A549 (cell line): ENCODE data around the gene MLXIP. TPM values are rescaled to one million over a fixed set of nuclear protein-coding genes. Genes with fewer than 3 reads are reported as not detected.

Experiments
- ATAC-seq, 2 experiments: fragments of 200-7000 bp in 1 of 2; fragments of >200 bp in 1 of 2; cut with Nextera tagmentation in 1 of 2; cut with Tn5 transposase in 1 of 2; 3 replicates each; pipeline versions ENCODE4 v1.8.0 to v1.9.1; 2018 to 2020; ENCODE audit warnings: mild to moderate bottlenecking in 1 of 2, moderate library complexity in 1 of 2
- CTCF ChIA-PET: fragments of 300-600 bp; sonication (Branson Sonifier 250); formaldehyde crosslinking; extraction: SDS; loops from one replicate; lab custom pipeline; 2021; ENCODE audit warnings: antibody characterized with exemption, inconsistent platforms; lab: Yijun Ruan, JAX
- POLR2A ChIA-PET: fragments of 350-600 bp; formaldehyde crosslinking; extraction: SDS; loops from one replicate; lab custom pipeline; 2021; ENCODE audit warnings: antibody characterized with exemption, inconsistent platforms; lab: Yijun Ruan, JAX
- DNase-seq, 2 experiments: peaks; one replicate each; pipeline versions ENCODE4 v3.0.0 to v3.0.0-alpha.2; 2011 to 2016; ENCODE audit warnings: low read depth in 1 of 2, low spot score in 1 of 2
- FAIRE-seq: peaks from 2 replicates; lab custom pipeline; 2011; peaks lifted over from hg19 to GRCh38; lab: Jason Lieb, UNC
- H3K27ac ChIP-seq, 2 experiments: fragments of >200 bp; sonication (Bioruptor Twin); formaldehyde crosslinking; 3 replicates each; pipeline ENCODE4 v1.5.1; 2016 to 2017
- H3K4me1 ChIP-seq: fragments of >200 bp; sonication (Bioruptor Twin); formaldehyde crosslinking; 3 replicates; pipeline ENCODE4 v1.6.1; 2016
- H3K4me2 ChIP-seq: fragments of >200 bp; sonication (Bioruptor Twin); formaldehyde crosslinking; 3 replicates; pipeline ENCODE4 v1.6.1; 2016
- H3K4me3 ChIP-seq: fragments of >200 bp; sonication (Bioruptor Twin); formaldehyde crosslinking; 3 replicates; pipeline ENCODE4 v1.5.1; 2016
- H3K9me3 ChIP-seq: fragments of >200 bp; sonication (Bioruptor Twin); formaldehyde crosslinking; 3 replicates; pipeline ENCODE4 v1.6.1; 2016
- BHLHE40 ChIP-seq: IDR thresholded peaks from 2 replicates; pipeline ENCODE4 v1.6.1; 2012; ENCODE audit warnings: low read depth, low read length, inconsistent platforms
- CHD4 ChIP-seq: fragments of 200-600 bp; sonication (generic); IDR thresholded peaks from 2 replicates; pipeline ENCODE4 v1.6.1; 2016; ENCODE audit warnings: antibody characterized with exemption, mild to moderate bottlenecking, borderline replicate concordance
- EHF ChIP-seq: fragments of 250-450 bp; sonication (Bioruptor Pico); IDR thresholded peaks from 2 replicates; pipeline ENCODE4 v1.5.0; 2020; ENCODE audit warnings: mild to moderate bottlenecking
- ESRRA ChIP-seq: fragments of 150-350 bp; IDR thresholded peaks from 2 replicates; pipeline ENCODE4 v1.6.1; 2014; ENCODE audit warnings: mild to moderate bottlenecking, low read length, borderline replicate concordance
- FOSL2 ChIP-seq, 2 experiments: fragments of 450-650 bp in 1 of 2; fragments of >200 bp in 1 of 2; sonication (Bioruptor Twin) in 1 of 2; formaldehyde crosslinking; IDR thresholded peaks; 2 replicates each; pipeline versions ENCODE4 v1.5.0 to v1.6.1; 2016 to 2020; ENCODE audit warnings: mild to moderate bottlenecking in 1 of 2, moderate library complexity in 1 of 2
- HES2 ChIP-seq: fragments of >200 bp; sonication (Bioruptor Twin); formaldehyde crosslinking; IDR thresholded peaks from 2 replicates; pipeline ENCODE4 v1.6.1; 2016
- HEYL ChIP-seq: fragments of 250-450 bp; sonication (Bioruptor Pico); IDR thresholded peaks from 2 replicates; pipeline ENCODE4 v1.8.0; 2021; ENCODE audit warnings: mild to moderate bottlenecking, moderate library complexity
- HOXB5 ChIP-seq: fragments of 250-450 bp; sonication (Bioruptor Pico); IDR thresholded peaks from 2 replicates; pipeline ENCODE4 v1.5.0; 2020; ENCODE audit warnings: mild to moderate bottlenecking, moderate library complexity
- KDM5A ChIP-seq: fragments of 200-600 bp; sonication (generic); IDR thresholded peaks from 2 replicates; pipeline ENCODE4 v1.6.1; 2016; ENCODE audit warnings: antibody characterized with exemption, mild to moderate bottlenecking
- MAFK ChIP-seq: fragments of 450-650 bp; IDR thresholded peaks from 2 replicates; pipeline ENCODE4 v1.6.1; 2014; ENCODE audit not compliant: partially characterized antibody
- MAX ChIP-seq: IDR thresholded peaks from 2 replicates; pipeline ENCODE4 v1.6.1; 2012
- NFE2L2 ChIP-seq: fragments of 150-350 bp; conservative IDR thresholded peaks from 2 replicates; pipeline ENCODE4 v1.6.1; 2014; ENCODE audit warnings: low read length
- POLR2AphosphoS2 ChIP-seq: conservative IDR thresholded peaks from 2 replicates; pipeline ENCODE4 v1.6.1; 2012; ENCODE audit warnings: low read length, improper control_type of control experiment, inconsistent platforms
- RAD21 ChIP-seq, 2 experiments: fragments of >200 bp in 1 of 2; sonication (Bioruptor Twin) in 1 of 2; formaldehyde crosslinking in 1 of 2; IDR thresholded peaks in 1 of 2; conservative IDR thresholded peaks in 1 of 2; 2 replicates in 1 of 2; 3 replicates in 1 of 2; pipeline ENCODE4 v1.6.1; 2012 to 2018; ENCODE audit warnings: inconsistent platforms in 1 of 2
- RFX5 ChIP-seq: fragments of 450-650 bp; IDR thresholded peaks from 2 replicates; pipeline ENCODE4 v1.7.1; 2014; ENCODE audit warnings: antibody characterized with exemption, mild to moderate bottlenecking, moderate library complexity
- RNF2 ChIP-seq: fragments of 200-600 bp; sonication (generic); IDR thresholded peaks from 2 replicates; pipeline ENCODE4 v1.6.1; 2016; ENCODE audit warnings: low read depth, mild to moderate bottlenecking, antibody characterized with exemption, moderate library complexity, borderline replicate concordance
- WGBS: methylation state at CpG from one replicate; pipeline ENCODE4 v1.1.6; 2017; ENCODE audit errors: missing lambda C conversion rate; 5-methylcytosine and 5-hydroxymethylcytosine counted together
- polyA plus RNA-seq, 4 experiments: library from polyadenylated mRNA; depleted of rRNA in 3 of 4; stranded (reverse); fragments of >200 nt; fragmentation: RNase III in 1 of 4; extraction: RNeasy Plus Mini Kit Qiagen cat#74134 plus additional on column Dnase treatment in 1 of 4; gene quantifications; 2 replicates in 3 of 4; 3 replicates in 1 of 4; pipeline ENCODE4 v1.2.3, GENCODE V29; 2011 to 2017
- TF ChIP-seq, protein P1 (sequence below): fragments of 150-350 bp; IDR thresholded peaks from 2 replicates; pipeline ENCODE4 v1.6.1; 2014; ENCODE audit warnings: low read depth, mild to moderate bottlenecking, low read length
- TF ChIP-seq, protein P2 (sequence below): fragments of >200 bp; sonication (Bioruptor Twin); formaldehyde crosslinking; IDR thresholded peaks from 3 replicates; pipeline ENCODE4 v1.6.1; 2016
- TF ChIP-seq, protein P3 (sequence below): fragments of 200-600 bp; sonication (generic); IDR thresholded peaks from 2 replicates; pipeline ENCODE4 v1.6.1; 2016; ENCODE audit warnings: antibody characterized with exemption, mild to moderate bottlenecking, moderate library complexity

MLXIP gene
- polyA plus RNA-seq, 2 of the 4 experiments (the other 2 are of a cell fraction): 7.0 to 21.4 TPM

DNA sequence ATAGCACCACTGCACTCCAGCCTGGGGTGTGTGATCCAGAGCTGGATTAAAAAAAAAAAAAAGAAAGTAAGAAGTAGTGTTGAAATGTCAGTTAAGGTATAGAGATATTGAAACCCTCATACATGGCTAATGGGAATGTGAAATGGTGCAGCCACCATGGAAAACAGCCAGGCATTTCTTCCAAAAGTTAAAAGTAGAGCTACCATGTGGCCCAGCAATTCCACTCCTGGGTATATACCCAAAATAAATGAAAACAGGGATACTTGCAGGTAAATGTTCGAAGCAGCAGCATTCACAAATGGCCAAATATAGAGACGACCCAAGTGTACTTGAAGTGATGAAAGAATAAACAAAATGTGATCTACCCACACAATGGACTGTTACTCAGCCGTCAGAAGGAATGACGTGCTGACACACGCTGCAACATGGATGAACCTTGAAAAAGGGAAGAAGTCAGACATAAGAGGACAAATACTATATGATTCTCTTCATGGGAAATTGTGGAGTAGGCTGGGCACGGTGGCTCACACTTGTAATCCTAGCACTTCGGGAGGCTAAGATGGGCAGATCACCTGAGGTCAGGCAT is 80.2 kb downstream of the MLXIP start:
- no peak for ATAC-seq
- CTCF ChIA-PET: interaction anchor here (0.7 to 2.5 kb wide), 7 partner anchors 11 to 716 kb away, joined by 3 to 11 read pairs (median 4); no protein-coding TSS in a partner anchor
- no peaks in the 10 kb centered on the region for H3K9me3 ChIP-seq
- no peak for DNase-seq
- TF ChIP-seq MAFK (no peak), MAX (no peak), EHF (CRISPR knock-in tag) (no peak), BHLHE40 (no peak), HES2 (no peak), RNF2 (no peak), NFE2L2 (no peak), HEYL (CRISPR knock-in tag) (no peak), POLR2AphosphoS2 (no peak)
- TF ChIP-seq, protein P1, sequence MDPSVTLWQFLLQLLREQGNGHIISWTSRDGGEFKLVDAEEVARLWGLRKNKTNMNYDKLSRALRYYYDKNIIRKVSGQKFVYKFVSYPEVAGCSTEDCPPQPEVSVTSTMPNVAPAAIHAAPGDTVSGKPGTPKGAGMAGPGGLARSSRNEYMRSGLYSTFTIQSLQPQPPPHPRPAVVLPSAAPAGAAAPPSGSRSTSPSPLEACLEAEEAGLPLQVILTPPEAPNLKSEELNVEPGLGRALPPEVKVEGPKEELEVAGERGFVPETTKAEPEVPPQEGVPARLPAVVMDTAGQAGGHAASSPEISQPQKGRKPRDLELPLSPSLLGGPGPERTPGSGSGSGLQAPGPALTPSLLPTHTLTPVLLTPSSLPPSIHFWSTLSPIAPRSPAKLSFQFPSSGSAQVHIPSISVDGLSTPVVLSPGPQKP: no peak
- TF ChIP-seq, protein P2, sequence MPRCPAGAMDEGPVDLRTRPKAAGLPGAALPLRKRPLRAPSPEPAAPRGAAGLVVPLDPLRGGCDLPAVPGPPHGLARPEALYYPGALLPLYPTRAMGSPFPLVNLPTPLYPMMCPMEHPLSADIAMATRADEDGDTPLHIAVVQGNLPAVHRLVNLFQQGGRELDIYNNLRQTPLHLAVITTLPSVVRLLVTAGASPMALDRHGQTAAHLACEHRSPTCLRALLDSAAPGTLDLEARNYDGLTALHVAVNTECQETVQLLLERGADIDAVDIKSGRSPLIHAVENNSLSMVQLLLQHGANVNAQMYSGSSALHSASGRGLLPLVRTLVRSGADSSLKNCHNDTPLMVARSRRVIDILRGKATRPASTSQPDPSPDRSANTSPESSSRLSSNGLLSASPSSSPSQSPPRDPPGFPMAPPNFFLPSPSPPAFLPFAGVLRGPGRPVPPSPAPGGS: no peak
- TF ChIP-seq, all 56 proteins: peak for 0
- FAIRE-seq: no peak
- no peaks in the 10 kb centered on the region for H3K4me1 ChIP-seq
- WGBS: 68% methylated on average over 7 of the region's 7 CpGs
- H3K27ac ChIP-seq: no peak overlapping the region
- H3K4me3 ChIP-seq: no peak overlapping the region
- no peak overlapping the region for H3K4me2 ChIP-seq
- POLR2A ChIA-PET: interaction anchor here (0.7 kb wide), 1 partner anchor 1512 kb away, joined by 3 read pairs; no protein-coding TSS in a partner anchor

DNA sequence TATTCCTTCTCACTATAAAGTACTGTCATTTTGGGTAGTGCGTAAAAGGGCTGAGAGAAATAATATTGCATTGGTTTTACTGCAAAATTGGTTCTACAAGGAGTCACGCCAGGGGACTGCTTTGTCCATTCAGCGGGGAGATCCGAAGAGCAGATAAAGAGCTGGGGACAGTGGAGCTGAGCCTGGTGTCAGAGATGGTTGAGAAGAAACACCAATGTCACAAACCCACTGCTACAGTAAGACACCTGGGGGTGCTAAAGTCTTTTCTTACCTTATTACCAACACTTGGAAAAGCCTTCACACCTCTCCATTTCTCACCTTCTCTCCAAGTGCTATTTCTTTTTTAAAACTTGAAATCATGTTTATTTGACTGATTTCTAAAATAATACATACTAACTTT is 81.3 kb downstream of the MLXIP start:
- FAIRE-seq: no peak
- H3K9me3 ChIP-seq: no peaks in the 10 kb centered on the region
- CTCF ChIA-PET: interaction anchor here (2.0 kb wide), 1 partner anchor 31 kb away, joined by 11 read pairs; no protein-coding TSS in a partner anchor
- H3K4me2 ChIP-seq: no peak overlapping the region
- POLR2A ChIA-PET: no interaction called here
- no peak overlapping the region for H3K4me3 ChIP-seq
- no peaks in the 10 kb centered on the region for H3K4me1 ChIP-seq
- DNase-seq: no peak
- H3K27ac ChIP-seq: no peak overlapping the region
- WGBS: 88% methylated on average over 4 of the region's 4 CpGs
- ATAC-seq: peak in 1 of 2 experiments; percentile 45; a peak in 3 of 6 replicates
- TF ChIP-seq CHD4 (no peak), RAD21 (conservative IDR thresholded peaks at IDR 0.05 in 1 of 2, IDR thresholded peaks at IDR 0.05 in 1 of 2) (peak in 1 of 2 experiments; percentile 11; a peak in 1 of 5 replicates)

DNA sequence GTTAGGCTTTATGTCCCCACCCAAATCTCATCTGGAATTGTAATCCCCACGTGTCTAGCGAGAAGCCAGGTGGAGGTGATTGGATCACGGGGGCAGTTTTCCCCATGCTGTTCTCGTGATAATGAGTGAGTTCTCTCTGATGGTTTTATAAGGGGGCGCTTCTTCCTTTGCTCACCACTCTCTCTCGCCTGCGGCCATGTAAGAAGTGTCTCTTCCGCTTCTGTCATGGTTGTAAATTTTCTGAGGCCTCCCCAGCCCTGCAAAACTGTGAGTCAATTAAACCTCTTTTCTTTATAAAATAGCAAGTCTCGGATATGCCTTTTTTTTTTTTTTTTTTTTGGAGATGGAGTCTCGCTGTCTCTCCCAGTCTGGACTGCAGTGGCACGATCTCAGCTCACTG is 82.2 kb downstream of the MLXIP start:
- H3K4me2 ChIP-seq: no peak overlapping the region
- DNase-seq (no peak), FAIRE-seq (no peak), ATAC-seq (no peak)
- ChIA-PET POLR2A (no interaction called here), CTCF (no interaction called here)
- no peak overlapping the region for H3K4me3 ChIP-seq
- WGBS: 77% methylated on average over 11 of the region's 11 CpGs
- TF ChIP-seq ESRRA (no peak), HOXB5 (CRISPR knock-in tag) (no peak), FOSL2 (IDR thresholded peaks at IDR 0.05) (no peak), FOSL2 (CRISPR knock-in tag; IDR thresholded peaks at IDR 0.05) (no peak), KDM5A (no peak), RFX5 (no peak)
- TF ChIP-seq, protein P3, sequence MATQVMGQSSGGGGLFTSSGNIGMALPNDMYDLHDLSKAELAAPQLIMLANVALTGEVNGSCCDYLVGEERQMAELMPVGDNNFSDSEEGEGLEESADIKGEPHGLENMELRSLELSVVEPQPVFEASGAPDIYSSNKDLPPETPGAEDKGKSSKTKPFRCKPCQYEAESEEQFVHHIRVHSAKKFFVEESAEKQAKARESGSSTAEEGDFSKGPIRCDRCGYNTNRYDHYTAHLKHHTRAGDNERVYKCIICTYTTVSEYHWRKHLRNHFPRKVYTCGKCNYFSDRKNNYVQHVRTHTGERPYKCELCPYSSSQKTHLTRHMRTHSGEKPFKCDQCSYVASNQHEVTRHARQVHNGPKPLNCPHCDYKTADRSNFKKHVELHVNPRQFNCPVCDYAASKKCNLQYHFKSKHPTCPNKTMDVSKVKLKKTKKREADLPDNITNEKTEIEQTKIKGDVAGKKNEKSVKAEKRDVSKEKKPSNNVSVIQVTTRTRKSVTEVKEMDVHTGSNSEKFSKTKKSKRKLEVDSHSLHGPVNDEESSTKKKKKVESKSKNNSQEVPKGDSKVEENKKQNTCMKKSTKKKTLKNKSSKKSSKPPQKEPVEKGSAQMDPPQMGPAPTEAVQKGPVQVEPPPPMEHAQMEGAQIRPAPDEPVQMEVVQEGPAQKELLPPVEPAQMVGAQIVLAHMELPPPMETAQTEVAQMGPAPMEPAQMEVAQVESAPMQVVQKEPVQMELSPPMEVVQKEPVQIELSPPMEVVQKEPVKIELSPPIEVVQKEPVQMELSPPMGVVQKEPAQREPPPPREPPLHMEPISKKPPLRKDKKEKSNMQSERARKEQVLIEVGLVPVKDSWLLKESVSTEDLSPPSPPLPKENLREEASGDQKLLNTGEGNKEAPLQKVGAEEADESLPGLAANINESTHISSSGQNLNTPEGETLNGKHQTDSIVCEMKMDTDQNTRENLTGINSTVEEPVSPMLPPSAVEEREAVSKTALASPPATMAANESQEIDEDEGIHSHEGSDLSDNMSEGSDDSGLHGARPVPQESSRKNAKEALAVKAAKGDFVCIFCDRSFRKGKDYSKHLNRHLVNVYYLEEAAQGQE: no peak
- no peak overlapping the region for H3K27ac ChIP-seq
- no peaks in the 10 kb centered on the region for H3K9me3 ChIP-seq
- no peaks in the 10 kb centered on the region for H3K4me1 ChIP-seq
